GM19238 (cell line): ENCODE results near the gene DUOXA2.
"Not testable (repeated sequence)": the region's sequence is repeated elsewhere in the genome, so short reads cannot be mapped to it uniquely, and the experiment has no call there.

Source experiments
- DNase-seq: peaks from one replicate; pipeline ENCODE4 v3.0.0; 2011; ENCODE audit warnings: low spot score; ENCODE audit not compliant: insufficient read length

The DUOXA2 gene

DNA sequence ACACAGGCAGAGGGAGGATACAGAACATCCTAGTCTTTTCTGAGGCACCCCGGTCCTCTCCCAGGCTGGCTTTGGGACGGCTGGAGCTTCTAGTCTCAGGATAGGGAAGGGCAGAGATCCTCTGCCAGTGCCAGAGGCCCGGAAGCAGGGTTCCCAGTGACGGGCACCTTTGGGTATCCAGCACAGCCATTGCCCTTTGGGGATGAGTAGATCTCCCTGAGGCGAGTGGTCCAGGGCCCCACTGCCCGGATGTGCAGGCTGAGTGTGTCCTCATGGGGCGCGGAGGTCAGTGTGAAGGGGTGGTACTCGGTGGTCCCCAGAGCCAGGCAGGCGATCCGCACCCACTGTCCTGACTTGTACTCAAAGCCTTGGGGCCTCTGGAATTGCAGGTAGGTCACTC lies 18.5 kb upstream of the DUOXA2 start:
- DNase-seq: no peak

DNA sequence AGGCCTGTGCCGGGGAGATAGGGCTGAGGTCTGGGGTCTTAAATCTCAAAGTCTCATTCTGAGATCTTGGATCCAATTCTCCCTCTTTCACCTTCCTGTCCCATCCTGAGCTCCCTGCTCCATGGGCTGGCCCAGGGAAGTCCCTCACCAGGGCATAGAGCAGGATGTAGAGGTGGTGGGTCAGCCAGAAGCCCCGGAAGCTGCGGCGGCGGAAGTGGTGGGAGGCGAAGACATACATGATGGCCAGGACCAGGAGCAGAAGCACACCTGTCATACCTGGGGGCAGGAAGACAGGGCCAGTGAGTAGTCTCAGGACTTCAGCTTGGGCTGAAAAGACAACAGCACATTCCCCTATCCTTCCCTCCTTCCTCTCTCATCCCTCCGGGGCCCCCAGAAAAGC lies 16.7 kb upstream of the DUOXA2 start:
- DNase-seq: no peak

DNA sequence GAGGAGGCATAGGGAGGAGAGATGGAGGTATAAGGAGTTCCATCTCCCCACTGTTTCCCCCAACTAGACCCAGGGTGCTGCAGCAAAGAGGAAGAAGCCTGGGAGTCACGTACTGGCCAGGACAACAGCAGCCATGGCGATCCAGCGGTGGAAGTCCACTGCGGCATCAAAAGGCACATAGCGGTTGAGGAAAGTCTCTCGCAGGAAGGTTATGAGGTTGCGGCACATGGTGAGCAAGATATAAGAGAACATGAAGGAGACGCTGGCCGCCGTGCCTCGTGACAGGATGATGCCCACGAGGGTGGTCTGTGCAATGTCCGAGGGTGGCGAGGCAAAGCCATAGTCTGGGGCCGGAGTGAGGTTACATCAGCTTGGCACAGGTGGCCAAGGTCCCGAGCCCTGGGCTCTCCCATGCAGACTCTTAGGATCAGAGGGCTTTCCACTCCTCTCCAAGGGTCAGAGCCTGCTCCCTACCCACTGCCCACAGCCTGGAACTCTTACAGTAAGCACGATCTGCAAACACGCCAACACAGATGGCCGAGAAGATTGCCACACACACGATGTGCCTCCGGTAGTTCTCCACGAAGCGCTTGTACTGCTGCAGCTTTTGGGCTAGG lies 14.5 kb upstream of the DUOXA2 start:
- no peak for DNase-seq

DNA sequence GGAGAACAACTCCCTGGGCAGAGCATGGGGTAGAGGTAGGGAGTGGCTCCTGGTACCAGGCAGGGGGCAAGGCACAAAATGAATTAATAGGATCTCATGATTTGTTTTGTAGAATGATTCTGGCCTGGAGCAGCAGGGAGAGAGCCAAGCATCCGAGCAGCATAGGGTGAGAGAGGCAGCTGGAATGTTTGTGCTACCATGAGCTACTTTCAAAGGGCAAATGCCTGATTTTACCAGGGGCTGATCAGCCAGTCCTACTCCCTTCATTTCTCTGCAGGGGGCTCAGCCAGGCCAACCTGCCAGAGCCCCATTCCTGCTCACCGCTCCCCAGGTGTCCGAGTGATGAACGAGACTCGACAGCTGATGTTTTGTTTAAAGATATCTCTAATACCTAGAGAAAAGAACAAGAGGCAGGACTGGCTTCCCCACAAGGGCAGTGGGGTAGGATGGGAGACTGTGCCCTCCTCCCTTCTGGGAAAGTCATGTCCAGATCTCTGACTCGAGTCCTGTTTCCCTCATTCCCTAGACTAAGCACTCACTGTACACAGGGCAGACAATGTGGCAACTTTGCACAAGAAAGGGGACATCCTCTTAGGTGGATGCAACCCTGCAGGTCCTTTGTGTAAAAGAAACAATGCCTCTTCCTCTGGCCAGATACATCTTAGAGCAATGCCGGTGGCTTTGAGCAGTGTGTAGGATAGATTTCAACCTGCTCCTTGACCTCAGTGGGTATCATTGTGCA lies 13.1 kb upstream of the DUOXA2 start:
- no peak for DNase-seq

DNA sequence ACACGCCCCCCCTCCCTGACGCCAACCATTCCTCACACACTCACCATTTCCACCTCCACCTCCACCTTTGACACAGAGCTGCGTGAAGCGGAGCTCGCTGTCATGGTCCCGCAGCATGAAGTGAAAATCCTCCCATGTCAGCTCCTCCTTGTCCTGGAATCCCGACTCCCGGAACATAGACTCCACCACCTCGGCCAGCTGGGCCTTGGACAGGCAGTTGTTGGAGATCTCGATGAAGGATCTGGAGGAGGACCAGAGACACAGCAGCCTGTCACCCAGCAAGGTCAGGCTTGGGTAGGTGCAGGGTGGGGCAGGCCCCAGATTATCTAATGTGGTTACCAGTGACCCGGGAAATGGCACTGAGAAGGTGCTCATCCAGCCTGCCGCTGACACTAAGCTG lies 12.4 kb upstream of the DUOXA2 start:
- no peak for DNase-seq

DNA sequence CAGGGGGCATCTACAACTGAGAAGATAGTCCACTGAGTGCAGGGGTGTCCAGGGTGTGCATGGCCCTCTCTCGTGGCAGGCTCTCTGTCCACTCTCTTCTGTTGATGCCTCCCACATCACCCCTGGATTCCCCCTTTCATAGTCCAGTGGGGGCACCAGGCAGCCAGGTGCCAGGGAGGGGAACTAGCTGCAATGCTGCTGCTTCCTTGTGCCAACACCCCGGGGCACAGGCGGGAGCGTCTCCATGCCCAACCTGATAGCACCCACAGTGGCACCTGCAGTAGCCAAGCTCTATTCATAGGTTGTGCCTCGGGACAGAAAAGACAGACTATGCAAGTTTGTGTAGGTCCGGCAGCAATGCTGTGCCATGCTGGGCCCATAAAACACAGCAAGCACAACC lies 11.9 kb upstream of the DUOXA2 start:
- no peak for DNase-seq

DNA sequence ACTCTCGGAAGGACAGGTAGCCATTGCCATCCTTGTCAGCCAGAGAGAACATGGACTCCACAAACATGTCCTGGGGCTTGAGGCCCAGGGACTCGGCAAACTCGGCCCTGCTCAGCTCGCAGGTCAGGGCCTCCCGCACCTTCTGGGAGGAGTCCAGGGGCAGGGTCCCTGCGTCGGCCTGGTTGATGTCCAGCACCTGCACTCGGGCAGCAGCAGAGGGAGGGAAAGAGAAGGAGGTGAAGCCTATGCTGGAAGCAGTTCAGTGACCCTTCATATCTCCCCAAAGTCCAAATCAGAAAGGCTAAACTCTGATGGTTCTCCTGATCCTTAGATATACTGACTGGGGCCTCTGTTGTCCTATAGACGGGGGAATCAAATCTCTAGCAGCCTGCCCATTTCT lies 10.0 kb upstream of the DUOXA2 start:
- not testable (repeated sequence) for DNase-seq

DNA sequence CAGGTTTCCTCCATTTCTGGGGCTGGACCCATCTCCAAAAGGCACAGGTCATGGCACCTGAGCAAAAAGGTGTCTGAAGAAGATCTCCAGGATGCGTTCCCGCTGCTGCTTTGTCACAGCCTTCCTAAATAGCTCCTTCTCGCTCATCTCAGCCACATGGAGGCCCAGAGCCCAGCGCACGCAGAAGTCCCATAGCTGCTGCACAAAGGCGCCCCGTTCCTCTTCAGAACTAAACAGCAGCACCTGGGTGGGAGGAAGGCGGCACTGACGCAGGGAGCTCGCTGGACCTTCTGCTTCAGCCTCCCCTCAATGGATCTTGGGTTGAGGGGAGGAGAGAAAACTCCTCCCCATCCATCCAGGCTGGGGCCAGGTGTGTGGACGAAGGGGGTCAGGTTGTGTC lies 8.5 kb upstream of the DUOXA2 start:
- no peak for DNase-seq

DNA sequence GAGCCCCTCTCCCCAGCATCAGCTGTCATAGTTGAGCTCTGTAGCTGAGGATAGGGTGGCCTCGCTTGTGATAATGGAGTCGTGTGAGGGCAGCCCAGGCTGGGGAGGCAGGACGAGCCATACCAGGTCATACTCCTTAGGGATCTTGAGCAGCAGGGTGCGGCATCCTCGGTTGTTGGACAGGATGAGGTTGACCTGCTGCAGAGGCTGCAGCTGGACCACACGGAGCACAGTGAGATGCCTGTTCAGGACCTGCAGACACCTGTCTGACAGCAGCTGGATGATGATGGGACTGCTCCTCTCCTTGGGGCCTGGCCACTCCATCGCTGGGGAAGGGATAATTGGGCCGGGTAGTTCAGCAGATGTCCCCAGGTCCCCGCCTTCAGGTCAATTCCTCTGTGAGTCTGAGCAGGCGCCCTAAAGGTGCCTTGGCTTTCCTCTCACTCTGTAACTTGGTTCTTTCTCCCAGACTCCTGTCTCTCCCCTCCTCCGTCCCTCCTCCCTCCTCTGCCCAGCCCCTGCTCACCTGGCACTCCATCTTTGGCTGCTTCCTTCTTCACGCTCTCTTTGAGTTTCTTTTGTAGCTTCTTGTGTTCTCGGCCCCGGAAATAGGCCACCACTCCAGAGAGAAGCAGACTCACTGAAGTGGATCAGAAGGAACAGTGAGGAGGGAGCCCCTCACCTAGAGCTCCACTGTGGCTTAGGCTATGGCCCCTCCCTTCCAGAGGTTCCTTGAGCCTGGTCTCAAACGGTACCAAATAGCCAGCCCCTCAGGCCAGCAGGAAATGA lies 7.9 kb upstream of the DUOXA2 start:
- no peak for DNase-seq

DNA sequence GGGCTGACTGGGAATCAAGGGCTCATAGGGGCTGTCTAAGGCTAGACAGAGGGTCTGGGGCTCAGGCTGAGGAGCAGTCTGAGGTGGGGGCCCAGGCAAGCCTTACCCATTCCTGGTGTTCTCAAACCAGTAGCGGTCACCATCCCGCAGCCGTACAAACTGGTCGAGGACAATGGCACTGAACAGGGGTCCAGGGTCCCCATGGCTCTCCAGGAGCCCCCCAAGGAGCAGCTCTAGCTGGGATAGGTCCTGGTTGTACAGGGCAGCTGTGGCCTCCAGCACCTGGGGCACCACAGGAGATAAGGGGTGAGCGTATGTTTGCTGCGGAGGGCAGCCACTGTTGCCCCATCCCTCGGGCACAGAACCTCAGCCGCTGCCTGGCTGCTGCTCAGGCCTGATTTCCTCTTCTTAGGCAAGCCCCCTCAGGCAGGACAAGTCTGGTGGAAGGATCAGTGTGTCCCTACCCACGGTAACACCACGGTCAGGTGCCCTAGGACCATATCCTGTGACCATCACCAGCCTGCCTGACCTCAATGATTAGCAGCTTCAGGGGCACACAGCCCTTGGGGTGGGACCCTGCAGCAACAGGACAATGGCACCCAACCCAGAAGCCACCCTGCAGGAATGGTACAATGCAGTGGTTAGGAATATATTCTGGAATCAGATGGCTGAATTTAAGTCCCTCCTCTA lies 6.0 kb upstream of the DUOXA2 start:
- no peak for DNase-seq

DNA sequence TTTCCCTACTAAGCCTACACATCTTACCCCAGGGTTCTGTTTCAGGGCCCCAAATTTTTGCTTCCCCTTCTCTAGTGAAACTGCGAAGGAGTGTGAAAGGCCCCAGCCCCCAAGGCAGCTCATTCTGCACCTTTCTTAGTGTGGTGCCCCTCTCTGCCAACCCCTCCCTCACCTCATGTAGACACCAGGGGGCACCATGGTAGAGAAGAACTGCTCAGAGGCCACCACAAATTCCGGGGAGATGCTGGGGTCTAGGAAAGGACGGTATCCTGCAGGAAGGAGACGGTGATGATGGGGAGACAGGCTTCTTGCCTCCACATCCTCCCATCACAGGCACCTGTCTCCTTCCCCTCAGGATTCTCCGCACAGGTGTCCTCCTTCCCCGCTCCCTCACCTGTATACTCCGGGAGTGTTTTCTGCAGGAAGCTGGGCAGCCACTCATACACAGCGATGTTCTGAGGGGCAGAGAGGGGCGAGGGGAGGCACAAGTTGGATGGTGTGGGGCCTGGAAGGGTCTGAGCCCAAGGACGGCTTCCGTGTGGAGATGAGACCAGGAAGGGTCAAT lies 3.8 kb upstream of the DUOXA2 start:
- no peak for DNase-seq

DNA sequence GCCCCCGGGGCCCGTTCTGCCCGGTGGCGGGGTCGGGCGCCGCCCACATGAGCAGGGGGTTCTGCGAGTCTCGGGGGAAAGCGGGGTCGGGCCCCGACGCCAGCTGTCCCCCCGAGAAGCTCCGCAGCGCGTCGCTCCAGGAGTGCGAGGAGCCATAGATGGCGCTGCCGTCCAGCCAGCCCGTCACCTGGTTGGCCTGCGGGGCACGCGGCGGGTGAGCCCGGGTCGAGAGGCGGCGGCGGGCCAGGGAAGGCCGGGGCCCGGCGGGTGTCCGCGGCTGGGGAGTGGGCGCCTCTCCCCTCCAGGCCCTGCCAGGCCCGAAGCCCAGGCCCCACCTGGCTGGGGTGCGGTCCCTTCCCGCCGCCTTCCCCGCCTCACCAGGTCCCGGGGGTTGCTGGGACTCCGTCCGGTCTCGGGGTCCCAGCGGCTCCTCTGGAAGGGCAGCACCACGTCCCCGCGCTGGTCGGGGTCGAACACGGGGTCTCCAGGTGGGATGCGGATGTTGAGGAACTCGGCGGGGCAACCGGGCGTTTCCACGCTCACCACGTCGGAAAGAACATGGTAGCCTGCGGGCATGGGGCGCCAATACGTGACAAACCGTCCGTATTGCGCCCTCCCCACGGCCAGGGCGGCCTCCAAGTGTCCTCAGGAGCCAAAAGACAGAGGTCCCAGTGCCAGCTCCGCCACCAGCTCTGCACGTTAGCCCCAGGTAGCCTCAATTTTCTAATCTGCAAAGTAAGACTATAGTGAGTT lies 2.6 kb upstream of the DUOXA2 start:
- DNase-seq: no peak

DNA sequence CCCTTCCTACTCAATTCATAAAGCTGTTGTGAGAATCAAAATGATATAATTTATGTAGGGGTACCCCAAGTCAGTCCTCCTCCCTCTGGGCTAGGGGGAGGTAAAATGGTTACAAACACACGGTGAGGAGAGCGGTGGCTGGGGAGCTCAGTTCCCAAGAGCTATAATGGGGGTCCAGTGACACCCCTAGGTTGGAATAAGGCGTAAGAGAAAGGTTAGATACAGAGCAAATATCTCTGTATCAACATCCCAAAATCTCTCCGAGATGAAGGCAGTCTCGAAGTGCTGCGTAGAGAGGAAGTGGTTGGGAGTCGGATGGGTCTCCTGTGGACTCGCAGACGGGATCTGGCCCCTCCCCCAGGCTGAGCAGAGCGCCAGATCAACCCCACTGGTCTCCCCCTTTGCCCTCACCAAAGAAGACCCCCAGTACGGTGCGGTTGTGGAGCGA lies 2.0 kb upstream of the DUOXA2 start:
- no peak for DNase-seq

DNA sequence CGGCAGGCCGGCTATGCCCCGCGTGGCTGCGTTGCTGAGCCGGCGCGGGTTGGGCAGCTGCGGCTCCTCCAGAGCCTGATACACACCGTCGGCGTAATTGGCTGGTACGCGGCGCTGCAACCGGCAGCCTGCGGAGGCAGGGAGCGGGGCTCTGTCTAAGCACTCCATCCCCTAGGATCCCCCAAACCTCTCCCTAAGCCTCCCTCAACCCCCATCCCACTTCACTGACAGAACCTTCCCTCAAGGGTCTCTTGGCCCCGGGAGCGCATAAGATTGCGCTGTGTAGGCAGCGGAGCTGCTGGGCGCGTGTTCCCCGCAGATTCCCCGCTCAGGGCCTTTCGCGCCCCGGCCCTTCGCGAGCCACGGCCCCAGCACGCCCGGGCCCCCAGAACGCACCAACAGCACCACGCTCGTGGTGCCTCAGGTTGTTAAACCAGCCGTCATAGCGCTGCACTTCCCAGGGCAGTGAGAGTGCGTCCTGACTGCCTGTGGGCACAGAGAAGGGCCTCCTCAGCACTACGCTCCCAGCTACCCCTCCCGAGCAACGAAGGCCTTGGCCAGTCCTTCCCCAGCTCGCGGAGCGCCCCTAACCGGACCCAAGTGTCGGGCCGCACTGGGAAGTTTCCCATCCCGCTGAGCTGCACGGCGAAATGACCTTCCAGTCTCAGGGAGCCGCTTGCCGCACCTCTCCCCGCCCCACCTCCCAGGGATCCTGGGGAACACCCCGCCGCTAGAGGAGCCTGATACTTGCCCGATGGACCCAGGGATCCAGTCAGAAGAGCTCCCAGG lies 1.3 kb upstream of the DUOXA2 start:
- no peak for DNase-seq

DNA sequence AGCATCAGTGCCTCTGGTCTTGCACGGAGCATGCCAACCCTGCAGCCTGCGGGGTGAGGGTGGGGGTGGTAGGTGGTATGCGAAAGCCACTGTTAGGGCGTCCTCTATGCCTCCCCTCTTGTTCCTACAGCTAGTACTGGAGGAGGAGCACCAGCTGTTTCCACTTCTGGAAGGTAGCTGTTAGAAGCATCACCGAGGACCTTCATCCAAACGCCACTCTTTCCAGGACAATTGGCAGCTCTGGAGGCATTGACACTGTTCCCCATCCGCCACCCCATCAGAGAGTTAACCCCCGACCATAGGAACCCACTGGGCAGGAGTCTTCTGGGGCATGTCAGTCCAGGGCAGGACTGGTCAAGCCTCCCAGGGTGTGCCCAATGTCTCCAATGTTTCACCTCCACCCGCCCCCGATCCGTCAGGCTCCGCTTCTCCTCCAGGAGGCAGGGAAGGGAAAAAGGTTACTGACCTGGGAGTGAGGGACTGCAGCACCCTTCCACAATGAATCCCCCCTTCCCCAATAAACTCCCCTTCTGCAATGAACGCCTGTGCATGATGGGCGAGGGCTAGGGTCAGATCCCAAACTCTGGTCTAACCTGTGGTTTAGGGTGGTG lies 641 bp upstream of the DUOXA2 start:
- DNase-seq: no peak

DNA sequence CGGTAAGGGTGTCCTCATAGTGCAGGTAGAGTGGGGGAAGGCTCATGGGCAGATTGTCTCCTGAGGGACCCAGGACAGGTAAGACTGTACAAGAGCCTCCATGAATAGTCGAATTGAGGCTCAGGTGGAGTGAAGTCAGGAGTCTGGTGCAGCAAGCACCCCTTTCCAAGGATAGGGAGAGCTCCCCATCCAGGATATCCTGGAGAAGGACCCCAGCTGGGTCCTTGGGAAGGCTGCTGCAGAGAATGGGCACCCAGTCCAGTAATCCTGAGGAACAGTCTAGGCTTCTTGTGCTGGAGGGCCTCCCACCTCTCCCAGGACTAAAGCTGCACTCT lies 592 bp downstream of the DUOXA2 start:
- DNase-seq: no peak

DNA sequence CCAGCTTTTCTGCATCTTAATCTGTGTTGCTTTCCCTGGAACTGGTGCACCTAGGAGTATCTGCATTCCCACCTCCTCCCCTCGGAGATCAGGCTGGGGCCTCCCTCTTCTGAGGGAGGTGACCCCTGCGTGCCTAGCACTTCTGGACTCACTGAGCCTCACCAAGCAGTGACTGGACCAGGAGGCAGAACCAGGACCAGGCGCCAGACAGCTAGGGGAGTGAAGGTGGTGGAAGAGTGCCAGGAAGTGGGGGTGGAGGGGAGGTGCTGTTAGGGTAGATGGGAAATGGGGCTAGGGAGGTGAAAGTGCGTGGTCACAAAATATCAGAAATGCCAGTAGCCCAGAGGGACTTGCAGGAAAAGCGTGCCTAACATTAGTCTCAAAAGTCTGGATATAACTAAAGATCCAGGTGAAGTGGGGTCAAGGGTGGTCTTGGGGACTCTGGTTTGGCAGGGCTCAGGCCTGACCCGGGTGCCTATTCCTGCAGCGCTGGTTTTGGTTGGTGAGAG lies 1.2 kb downstream of the DUOXA2 start:
- DNase-seq: no peak

DNA sequence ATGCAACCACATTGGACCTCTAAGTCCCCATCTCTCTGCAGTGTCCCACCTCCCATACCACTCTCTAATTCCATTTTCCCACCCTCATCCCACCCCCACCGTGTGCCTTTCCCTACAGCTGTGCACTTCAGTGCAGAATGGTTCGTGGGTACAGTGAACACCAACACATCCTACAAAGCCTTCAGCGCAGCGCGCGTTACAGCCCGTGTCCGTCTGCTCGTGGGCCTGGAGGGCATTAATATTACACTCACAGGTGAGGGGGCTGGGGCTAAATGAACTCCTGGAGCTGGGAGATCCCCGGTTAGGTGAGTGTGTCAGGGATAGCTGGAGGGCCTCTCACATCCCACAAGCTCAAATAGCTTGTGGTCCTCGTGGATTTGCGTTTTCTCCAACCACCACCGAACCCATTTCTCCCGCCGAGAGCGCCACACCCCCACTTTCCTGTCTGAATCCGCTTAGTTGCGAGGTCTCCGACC lies 1.9 kb downstream of the DUOXA2 start:
- DNase-seq: no peak
